SK-N-MC (cell line): ENCODE results near the gene SRRM3.

Experiments
- DNase-seq: peaks from one replicate; pipeline ENCODE4 v3.0.0-alpha.2; 2011; ENCODE audit warnings: low read depth, low spot score
- H3K27ac ChIP-seq: fragments of 200-600 bp; sonication (generic); 2 replicates; pipeline ENCODE4 v1.5.1; 2016; ENCODE audit warnings: mixed run types
- H3K36me3 ChIP-seq: fragments of 200-600 bp; sonication (generic); 2 replicates; pipeline ENCODE4 v1.6.1; 2017; ENCODE audit warnings: antibody characterized with exemption, low read length, mixed read lengths; ENCODE audit not compliant: insufficient read depth
- H3K4me3 ChIP-seq: fragments of 200-600 bp; sonication (generic); 2 replicates; pipeline ENCODE4 v1.5.1; 2016
- H3K9ac ChIP-seq: fragments of 200-600 bp; sonication (generic); 2 replicates; pipeline ENCODE4 v1.8.0; 2017; ENCODE audit warnings: mixed run types, mixed read lengths; ENCODE audit not compliant: insufficient read length
- H3K9me3 ChIP-seq: fragments of 200-600 bp; sonication (generic); 2 replicates; pipeline ENCODE4 v1.6.1; 2017; ENCODE audit warnings: low read depth, mild to moderate bottlenecking, antibody characterized with exemption, low read length, moderate library complexity, mixed read lengths
- EZH2 ChIP-seq: fragments of 200-600 bp; sonication (generic); IDR thresholded peaks from one replicate; pipeline ENCODE4 v1.6.1; 2017; ENCODE audit warnings: antibody characterized with exemption
- FOXP2 ChIP-seq: optimal IDR thresholded peaks from 2 replicates; pipeline ENCODE3; 2011; ENCODE audit warnings: mild to moderate bottlenecking, moderate library complexity; ENCODE audit not compliant: insufficient read depth; ENCODE audit errors: extremely low read length, control extremely low read depth
- POLR2AphosphoS5 ChIP-seq: IDR thresholded peaks from 2 replicates; pipeline ENCODE4 v1.6.1; 2012; ENCODE audit warnings: mild to moderate bottlenecking, low read depth, low read length, borderline replicate concordance

Gene SRRM3

GRCh38 chr7:76272851-76273497 is 71.3 kb downstream of the SRRM3 start:
- Histone ChIP-seq H3K4me3 (no peak overlapping the region), H3K27ac (no peak overlapping the region), H3K9me3 (no peaks in the 10 kb centered on the region), H3K9ac (no peak overlapping the region), H3K36me3 (no peaks in the 10 kb centered on the region)
- TF ChIP-seq EZH2 = no peak
- no peak for TF ChIP-seq POLR2AphosphoS5
- no peak for TF ChIP-seq FOXP2
- no peak for DNase-seq

- TF ChIP-seq POLR2AphosphoS5 = no peak
- no peak for TF ChIP-seq EZH2
- no peak for TF ChIP-seq FOXP2
- DNase-seq = no peak
- H3K9ac ChIP-seq = no peak overlapping the region
- no peak overlapping the region for H3K27ac ChIP-seq
- no peaks in the 10 kb centered on the region for H3K9me3 ChIP-seq
- no peaks in the 10 kb centered on the region for H3K36me3 ChIP-seq
- H3K4me3 ChIP-seq = no peak overlapping the region
Observed at GRCh38 chr7:76273503-76273902, 71.8 kb downstream of the SRRM3 start.

- no peak for DNase-seq
- H3K27ac ChIP-seq = no peak overlapping the region
Observed at GRCh38 chr7:76278540-76278939, 76.8 kb downstream of the SRRM3 start.

GRCh38 chr7:76280408-76280807 is 78.7 kb downstream of the SRRM3 start:
- Histone ChIP-seq H3K9me3 (no peaks in the 10 kb centered on the region), H3K27ac (no peak overlapping the region), H3K9ac (no peak overlapping the region), H3K36me3 (no peaks in the 10 kb centered on the region), H3K4me3 (no peak overlapping the region)
- no peak for DNase-seq
- TF ChIP-seq EZH2 = no peak
- TF ChIP-seq POLR2AphosphoS5 = no peak
- no peak for TF ChIP-seq FOXP2

More at GRCh38 chr7:76278540-76278939, 76.8 kb downstream of the SRRM3 start:
- no peak for TF ChIP-seq EZH2
- no peak for TF ChIP-seq POLR2AphosphoS5
- TF ChIP-seq FOXP2 = no peak
- H3K4me3 ChIP-seq = no peak overlapping the region
- no peaks in the 10 kb centered on the region for H3K9me3 ChIP-seq
- no peaks in the 10 kb centered on the region for H3K36me3 ChIP-seq
- H3K9ac ChIP-seq = no peak overlapping the region

- H3K4me3 ChIP-seq = peak overlapping the region; percentile 82
Observed at GRCh38 chr7:76281006-76281705, 79.5 kb downstream of the SRRM3 start.

GRCh38 chr7:76281706-76282343 is 80.1 kb downstream of the SRRM3 start:
- H3K9me3 ChIP-seq = no peaks in the 10 kb centered on the region
- DNase-seq = no peak
- peak overlapping the region; percentile 82 for H3K4me3 ChIP-seq
- H3K27ac ChIP-seq = no peak overlapping the region
- no peaks in the 10 kb centered on the region for H3K36me3 ChIP-seq
- no peak overlapping the region for H3K9ac ChIP-seq
- TF ChIP-seq FOXP2 (no peak), EZH2 (no peak), POLR2AphosphoS5 (no peak)

More at GRCh38 chr7:76281006-76281705, 79.5 kb downstream of the SRRM3 start:
- no peak overlapping the region for H3K27ac ChIP-seq
- no peak for DNase-seq
- H3K36me3 ChIP-seq = no peaks in the 10 kb centered on the region
- H3K9ac ChIP-seq = no peak overlapping the region
- TF ChIP-seq FOXP2 = no peak
- no peak for TF ChIP-seq POLR2AphosphoS5
- TF ChIP-seq EZH2 = no peak
- no peaks in the 10 kb centered on the region for H3K9me3 ChIP-seq

- H3K27ac ChIP-seq = no peak overlapping the region
- H3K9me3 ChIP-seq = no peaks in the 10 kb centered on the region
- H3K4me3 ChIP-seq = peak overlapping the region; percentile 82
- TF ChIP-seq FOXP2 (no peak), EZH2 (no peak), POLR2AphosphoS5 (no peak)
- H3K36me3 ChIP-seq = no peaks in the 10 kb centered on the region
- H3K9ac ChIP-seq = peak overlapping the region; percentile 64
- no peak for DNase-seq
Observed at GRCh38 chr7:76282344-76283253, 80.9 kb downstream of the SRRM3 start.
